ENCODE measurements around the gene CLDN7.

CLDN7 gene

GRCh38 chr17:7228920-7229319, 33.4 kb downstream of the CLDN7 start:
- Histone ChIP-seq H3K36me3 (ENCODE audit: insufficient read depth, low read length) (peaks cover 60% of the 10 kb centered on the region), H3K9me3 (ENCODE audit: low read length) (no peaks in the 10 kb centered on the region), H3K27me3 (ENCODE audit: control insufficient read depth in 1 of 2, insufficient read depth in 2 of 2, low read length in 2 of 2) (no peaks in the 10 kb centered on the region), H3K4me3 (ENCODE audit: low read depth in 1 of 2, low read length in 2 of 2) (no peak overlapping the region), H3K4me1 (ENCODE audit: insufficient read depth, low read length) (peaks cover 19% of the 10 kb centered on the region), H3K9ac (ENCODE audit: low read length) (no peak overlapping the region), H3K27ac (ENCODE audit: low read depth, low read length) (no peak overlapping the region)

GRCh38 chr17:7226721-7227710, 35.3 kb downstream of the CLDN7 start:
- peaks cover 77% of the 10 kb centered on the region for H3K36me3 ChIP-seq (ENCODE audit: insufficient read depth, low read length)
- H3K27ac ChIP-seq (ENCODE audit: low read depth, low read length) = no peak overlapping the region
- no peaks in the 10 kb centered on the region for H3K9me3 ChIP-seq (ENCODE audit: low read length)
- peaks cover 5% of the 10 kb centered on the region for H3K4me1 ChIP-seq (ENCODE audit: insufficient read depth, low read length)
- no peaks in the 10 kb centered on the region for H3K27me3 ChIP-seq (ENCODE audit: control insufficient read depth in 1 of 2, insufficient read depth in 2 of 2, low read length in 2 of 2)
- no peak overlapping the region for H3K4me3 ChIP-seq (ENCODE audit: low read depth in 1 of 2, low read length in 2 of 2)
- no peak overlapping the region for H3K9ac ChIP-seq (ENCODE audit: low read length)

- Histone ChIP-seq H3K4me3 (ENCODE audit: low read depth in 1 of 2, low read length in 2 of 2) (no peak overlapping the region), H3K27ac (ENCODE audit: low read depth, low read length) (no peak overlapping the region), H3K36me3 (ENCODE audit: insufficient read depth, low read length) (peaks cover 86% of the 10 kb centered on the region), H3K9me3 (ENCODE audit: low read length) (no peaks in the 10 kb centered on the region), H3K27me3 (ENCODE audit: control insufficient read depth in 1 of 2, insufficient read depth in 2 of 2, low read length in 2 of 2) (no peaks in the 10 kb centered on the region), H3K4me1 (ENCODE audit: insufficient read depth, low read length) (peaks cover 8% of the 10 kb centered on the region), H3K9ac (ENCODE audit: low read length) (no peak overlapping the region)
These were observed 36.5 kb downstream of the CLDN7 start for GRCh38 chr17:7225711-7226331.

- peaks cover 75% of the 10 kb centered on the region for H3K36me3 ChIP-seq (ENCODE audit: insufficient read depth, low read length)
- no peaks in the 10 kb centered on the region for H3K9me3 ChIP-seq (ENCODE audit: low read length)
- peaks cover 14% of the 10 kb centered on the region for H3K4me1 ChIP-seq (ENCODE audit: insufficient read depth, low read length)
- H3K27ac ChIP-seq (ENCODE audit: low read depth, low read length) = no peak overlapping the region
- no peaks in the 10 kb centered on the region for H3K27me3 ChIP-seq (ENCODE audit: control insufficient read depth in 1 of 2, insufficient read depth in 2 of 2, low read length in 2 of 2)
- no peak overlapping the region for H3K9ac ChIP-seq (ENCODE audit: low read length)
- no peak overlapping the region for H3K4me3 ChIP-seq (ENCODE audit: low read depth in 1 of 2, low read length in 2 of 2)
These were observed 37.6 kb downstream of the CLDN7 start for GRCh38 chr17:7224661-7225111.

- H3K9ac ChIP-seq (ENCODE audit: low read length) = no peak overlapping the region
- peaks cover 69% of the 10 kb centered on the region for H3K36me3 ChIP-seq (ENCODE audit: insufficient read depth, low read length)
- H3K4me1 ChIP-seq (ENCODE audit: insufficient read depth, low read length) = peaks cover 19% of the 10 kb centered on the region
- H3K27ac ChIP-seq (ENCODE audit: low read depth, low read length) = no peak overlapping the region
- no peak overlapping the region for H3K4me3 ChIP-seq (ENCODE audit: low read depth in 1 of 2, low read length in 2 of 2)
- no peaks in the 10 kb centered on the region for H3K9me3 ChIP-seq (ENCODE audit: low read length)
- H3K27me3 ChIP-seq (ENCODE audit: control insufficient read depth in 1 of 2, insufficient read depth in 2 of 2, low read length in 2 of 2) = no peaks in the 10 kb centered on the region
These were observed 38.2 kb downstream of the CLDN7 start for GRCh38 chr17:7224110-7224509.

- Histone ChIP-seq H3K9ac (ENCODE audit: low read length) (no peak overlapping the region), H3K4me1 (ENCODE audit: insufficient read depth, low read length) (peaks cover 24% of the 10 kb centered on the region), H3K27me3 (ENCODE audit: control insufficient read depth in 1 of 2, insufficient read depth in 2 of 2, low read length in 2 of 2) (no peaks in the 10 kb centered on the region), H3K27ac (ENCODE audit: low read depth, low read length) (no peak overlapping the region), H3K36me3 (ENCODE audit: insufficient read depth, low read length) (peaks cover 62% of the 10 kb centered on the region), H3K4me3 (ENCODE audit: low read depth in 1 of 2, low read length in 2 of 2) (no peak overlapping the region), H3K9me3 (ENCODE audit: low read length) (no peaks in the 10 kb centered on the region)
These were observed 38.9 kb downstream of the CLDN7 start for GRCh38 chr17:7223375-7223774.

- H3K36me3 ChIP-seq (ENCODE audit: insufficient read depth, low read length) = peaks cover 57% of the 10 kb centered on the region
- H3K27me3 ChIP-seq (ENCODE audit: control insufficient read depth in 1 of 2, insufficient read depth in 2 of 2, low read length in 2 of 2) = no peaks in the 10 kb centered on the region
- peaks cover 29% of the 10 kb centered on the region for H3K4me1 ChIP-seq (ENCODE audit: insufficient read depth, low read length)
- no peak overlapping the region for H3K27ac ChIP-seq (ENCODE audit: low read depth, low read length)
- H3K4me3 ChIP-seq (ENCODE audit: low read depth in 1 of 2, low read length in 2 of 2) = no peak overlapping the region
- H3K9ac ChIP-seq (ENCODE audit: low read length) = no peak overlapping the region
- H3K9me3 ChIP-seq (ENCODE audit: low read length) = no peaks in the 10 kb centered on the region
These were observed 39.3 kb downstream of the CLDN7 start for GRCh38 chr17:7222972-7223292.

GRCh38 chr17:7222093-7222971, 39.9 kb downstream of the CLDN7 start:
- H3K9me3 ChIP-seq (ENCODE audit: low read length) = no peaks in the 10 kb centered on the region
- H3K27ac ChIP-seq (ENCODE audit: low read depth, low read length) = no peak overlapping the region
- no peak overlapping the region for H3K9ac ChIP-seq (ENCODE audit: low read length)
- H3K27me3 ChIP-seq (ENCODE audit: control insufficient read depth in 1 of 2, insufficient read depth in 2 of 2, low read length in 2 of 2) = no peaks in the 10 kb centered on the region
- no peak overlapping the region for H3K4me3 ChIP-seq (ENCODE audit: low read depth in 1 of 2, low read length in 2 of 2)
- peaks cover 51% of the 10 kb centered on the region for H3K36me3 ChIP-seq (ENCODE audit: insufficient read depth, low read length)
- peaks cover 32% of the 10 kb centered on the region for H3K4me1 ChIP-seq (ENCODE audit: insufficient read depth, low read length)

GRCh38 chr17:7221278-7222092, 40.8 kb downstream of the CLDN7 start:
- peak overlapping the region in 1 of 2 donors; percentile 84 for H3K4me3 ChIP-seq (ENCODE audit: low read depth in 1 of 2, low read length in 2 of 2)
- peak overlapping the region; percentile 88 for H3K9ac ChIP-seq (ENCODE audit: low read length)
- peaks cover 43% of the 10 kb centered on the region for H3K36me3 ChIP-seq (ENCODE audit: insufficient read depth, low read length)
- peaks cover 36% of the 10 kb centered on the region for H3K4me1 ChIP-seq (ENCODE audit: insufficient read depth, low read length)
- peak overlapping the region; percentile 95 for H3K27ac ChIP-seq (ENCODE audit: low read depth, low read length)
- no peaks in the 10 kb centered on the region for H3K9me3 ChIP-seq (ENCODE audit: low read length)
- no peaks in the 10 kb centered on the region for H3K27me3 ChIP-seq (ENCODE audit: control insufficient read depth in 1 of 2, insufficient read depth in 2 of 2, low read length in 2 of 2)

- Histone ChIP-seq H3K4me1 (ENCODE audit: insufficient read depth, low read length) (peaks cover 43% of the 10 kb centered on the region), H3K36me3 (ENCODE audit: insufficient read depth, low read length) (peaks cover 35% of the 10 kb centered on the region), H3K9ac (ENCODE audit: low read length) (peak overlapping the region; percentile 88), H3K27ac (ENCODE audit: low read depth, low read length) (peak overlapping the region; percentile 95), H3K27me3 (ENCODE audit: control insufficient read depth in 1 of 2, insufficient read depth in 2 of 2, low read length in 2 of 2) (no peaks in the 10 kb centered on the region), H3K9me3 (ENCODE audit: low read length) (no peaks in the 10 kb centered on the region), H3K4me3 (ENCODE audit: low read depth in 1 of 2, low read length in 2 of 2) (peak overlapping the region; percentile 84 to 96)
These were observed 41.5 kb downstream of the CLDN7 start for GRCh38 chr17:7220593-7221277.

Measured in muscle layer of colon (tissue), 2 donors.